ENCODE results near the gene RAB35.

The RAB35 gene

GRCh38 chr12:120081641-120082040, 34.9 kb downstream of the RAB35 start:
- DNase-seq: no peak

GRCh38 chr12:120079411-120080400, 36.8 kb downstream of the RAB35 start:
- DNase-seq: no peak

- DNase-seq: no peak
These were observed 37.7 kb downstream of the RAB35 start for GRCh38 chr12:120078868-120079267.

- no peak for DNase-seq
These were observed 39.3 kb downstream of the RAB35 start for GRCh38 chr12:120077260-120077659.

- DNase-seq: no peak
These were observed 39.9 kb downstream of the RAB35 start for GRCh38 chr12:120076651-120077050.

- no peak for DNase-seq
These were observed 41.4 kb downstream of the RAB35 start for GRCh38 chr12:120075034-120075616.

GRCh38 chr12:120072472-120073249, 43.9 kb downstream of the RAB35 start:
- DNase-seq: no peak

- no peak for DNase-seq
These were observed 45.0 kb downstream of the RAB35 start for GRCh38 chr12:120071493-120072020.

- DNase-seq: no peak
These were observed 47.3 kb downstream of the RAB35 start for GRCh38 chr12:120069278-120069677.

- no peak for DNase-seq
These were observed 48.7 kb downstream of the RAB35 start for GRCh38 chr12:120067901-120068300.

- DNase-seq: no peak
These were observed 49.3 kb downstream of the RAB35 start for GRCh38 chr12:120067084-120067869.

- no peak for DNase-seq
These were observed 50.2 kb downstream of the RAB35 start for GRCh38 chr12:120066341-120066740.

GRCh38 chr12:120065472-120065871, 51.1 kb downstream of the RAB35 start:
- DNase-seq: no peak

- no peak for DNase-seq
These were observed 52.3 kb downstream of the RAB35 start for GRCh38 chr12:120064054-120064940.

GRCh38 chr12:120062976-120063579, 53.5 kb downstream of the RAB35 start:
- no peak for DNase-seq

- DNase-seq: no peak
These were observed 54.9 kb downstream of the RAB35 start for GRCh38 chr12:120061575-120062214.

- DNase-seq: no peak
These were observed 55.8 kb downstream of the RAB35 start for GRCh38 chr12:120060717-120061116.

- no peak for DNase-seq
These were observed 56.4 kb downstream of the RAB35 start for GRCh38 chr12:120060196-120060595.

- no peak for DNase-seq
These were observed 59.8 kb downstream of the RAB35 start for GRCh38 chr12:120056739-120057138.

Measured in NCI-H748 treated with DMSO at 0.1 percent for 48 hours (cell line).